ENCODE measurements around the gene TMEM145. TPM values are rescaled to one million over a fixed set of nuclear protein-coding genes. Genes with fewer than 3 reads are reported as not detected.

The TMEM145 gene
- total RNA-seq, 4 donors from 2014 or later: not detected

DNA sequence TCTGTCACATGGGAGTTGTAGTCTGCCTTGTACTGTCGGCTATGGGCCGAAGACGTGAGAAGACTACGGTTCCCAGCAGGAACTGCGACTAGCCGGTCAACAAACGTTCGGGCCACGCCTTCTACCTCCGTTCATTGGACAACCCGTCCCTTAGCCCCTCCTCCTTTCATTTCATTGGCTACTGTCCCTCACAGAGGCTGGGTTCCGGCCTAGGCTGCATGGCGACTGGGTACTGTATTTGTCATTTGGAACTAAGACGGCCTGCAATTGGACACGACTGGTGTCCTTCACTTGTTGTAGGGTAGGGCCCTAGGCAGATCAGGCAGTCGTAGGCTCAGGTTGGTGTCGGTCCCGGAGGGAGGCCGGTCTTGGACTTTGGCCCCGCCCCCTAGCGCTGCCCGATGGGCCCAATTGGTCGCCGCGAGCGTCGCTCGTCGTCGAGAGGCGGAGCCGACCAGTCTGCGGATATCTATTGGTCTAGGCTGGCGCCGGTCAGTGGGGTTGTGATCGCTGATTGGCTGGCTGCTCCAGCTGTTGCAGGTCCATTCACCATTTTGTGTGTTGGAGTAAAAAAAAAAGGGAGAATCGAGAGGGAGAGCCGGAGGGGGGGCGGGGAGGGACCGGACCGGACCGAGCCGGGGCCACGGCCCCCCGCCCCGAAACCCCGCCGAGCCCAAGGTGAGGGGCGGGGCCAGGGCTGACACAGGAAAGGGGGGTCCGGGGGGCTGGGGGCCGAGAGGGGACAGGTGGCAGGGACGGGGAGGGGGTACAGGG, 44.2 kb upstream of the TMEM145 start, which contains the start of gene CIC:
Gene CIC, plus strand, starts transcription at position 549 of the 774 bp plus-strand sequence. CDS start 2,532 bp downstream, outside the sequence.
- Histone ChIP-seq H3K36me3 (peaks cover 19 to 24% (median 24%) of the 10 kb centered on the region in 4 donors), H3K4me1 (peaks cover 25 to 48% (median 41%) of the 10 kb centered on the region in 4 donors), H3K4me3 (peak within 1 kb of the TSS; percentile 70 to 77 (median 73)), H3K9me3 (no peaks in the 10 kb centered on the region), H3K27ac (replicated peaks in 1 of 4) (peak within 1 kb of the TSS; percentile 93 to 99 (median 96)), H3K27me3 (no peaks in the 10 kb centered on the region)
- 1% methylated on average over 50 of the region's 52 CpGs for WGBS
- intact Hi-C loops (cut with DNase I): no loop called here
- TF ChIP-seq POLR2AphosphoS5 (IDR thresholded peaks at IDR 0.05): peak in 1 of 2 donors; percentile 74
- no peak for TF ChIP-seq POLR2A (IDR thresholded peaks at IDR 0.05; ENCODE audit: low read depth)
- TF ChIP-seq, protein P1, sequence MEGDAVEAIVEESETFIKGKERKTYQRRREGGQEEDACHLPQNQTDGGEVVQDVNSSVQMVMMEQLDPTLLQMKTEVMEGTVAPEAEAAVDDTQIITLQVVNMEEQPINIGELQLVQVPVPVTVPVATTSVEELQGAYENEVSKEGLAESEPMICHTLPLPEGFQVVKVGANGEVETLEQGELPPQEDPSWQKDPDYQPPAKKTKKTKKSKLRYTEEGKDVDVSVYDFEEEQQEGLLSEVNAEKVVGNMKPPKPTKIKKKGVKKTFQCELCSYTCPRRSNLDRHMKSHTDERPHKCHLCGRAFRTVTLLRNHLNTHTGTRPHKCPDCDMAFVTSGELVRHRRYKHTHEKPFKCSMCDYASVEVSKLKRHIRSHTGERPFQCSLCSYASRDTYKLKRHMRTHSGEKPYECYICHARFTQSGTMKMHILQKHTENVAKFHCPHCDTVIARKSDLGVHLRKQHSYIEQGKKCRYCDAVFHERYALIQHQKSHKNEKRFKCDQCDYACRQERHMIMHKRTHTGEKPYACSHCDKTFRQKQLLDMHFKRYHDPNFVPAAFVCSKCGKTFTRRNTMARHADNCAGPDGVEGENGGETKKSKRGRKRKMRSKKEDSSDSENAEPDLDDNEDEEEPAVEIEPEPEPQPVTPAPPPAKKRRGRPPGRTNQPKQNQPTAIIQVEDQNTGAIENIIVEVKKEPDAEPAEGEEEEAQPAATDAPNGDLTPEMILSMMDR (IDR thresholded peaks at IDR 0.05): peak in 1 of 3 experiments; percentile 31
- no peak for TF ChIP-seq EP300 (IDR thresholded peaks at IDR 0.05)
- DNase-seq (ENCODE audit: extremely low spot score): peak; percentile 100

DNA sequence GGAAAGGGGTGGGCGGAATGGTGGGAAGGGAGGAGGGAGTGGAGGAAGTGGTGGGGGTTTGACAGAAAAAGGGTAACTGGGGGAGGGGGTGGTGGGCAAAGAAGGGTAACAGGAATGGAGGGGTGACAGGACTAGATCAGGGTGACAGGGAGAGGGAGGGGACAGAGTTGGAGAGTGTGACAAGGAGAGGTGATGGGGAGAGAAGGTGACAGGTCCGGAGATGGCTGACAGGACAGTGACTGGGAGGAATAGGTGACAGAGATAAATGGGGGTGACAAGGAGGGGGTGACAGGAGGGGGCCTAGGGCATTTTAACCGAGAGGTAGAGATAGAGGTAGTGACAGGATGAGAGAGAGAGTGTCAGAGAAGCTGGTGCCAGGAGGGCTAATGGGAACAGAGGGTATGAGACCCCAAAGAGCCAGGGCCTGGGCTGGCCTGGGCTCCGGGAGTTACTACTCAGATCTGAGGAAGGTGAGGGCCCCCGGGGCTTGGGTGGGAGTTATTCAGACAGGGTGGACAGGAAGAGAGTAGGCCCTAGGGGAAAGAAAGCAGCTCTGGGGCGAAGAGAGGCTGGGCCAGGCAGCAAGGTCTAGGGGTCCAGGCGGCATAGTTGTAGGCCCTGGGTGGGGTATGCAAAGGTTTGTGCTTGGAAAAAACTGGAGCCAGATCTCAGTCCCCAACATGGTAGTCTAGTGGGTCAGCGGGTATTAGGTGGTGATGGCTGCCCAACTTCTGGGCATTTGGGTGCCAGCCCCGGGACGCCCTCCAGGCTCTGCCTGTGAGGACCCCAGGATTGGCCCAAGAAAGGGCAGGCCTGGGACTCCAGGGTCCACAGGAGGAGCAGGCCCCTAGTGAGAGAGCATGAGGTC, 43.4 kb upstream of the TMEM145 start:
- no peak for TF ChIP-seq POLR2AphosphoS5 (IDR thresholded peaks at IDR 0.05)
- TF ChIP-seq POLR2A (IDR thresholded peaks at IDR 0.05; ENCODE audit: low read depth): no peak
- TF ChIP-seq, protein P1 (IDR thresholded peaks at IDR 0.05): no peak
- TF ChIP-seq EP300 (IDR thresholded peaks at IDR 0.05): no peak
- Histone ChIP-seq H3K27ac (replicated peaks in 1 of 4) (peak overlapping the region; percentile 93 to 96 (median 94)), H3K4me3 (peak overlapping the region; percentile 67 to 77 (median 72)), H3K9me3 (no peaks in the 10 kb centered on the region), H3K36me3 (peaks cover 21 to 33% (median 32%) of the 10 kb centered on the region in 4 donors), H3K27me3 (no peaks in the 10 kb centered on the region), H3K4me1 (peaks cover 25 to 56% (median 49%) of the 10 kb centered on the region in 4 donors)
- DNase-seq (ENCODE audit: extremely low spot score): no peak
- WGBS: 35% methylated on average over 10 of the region's 10 CpGs
- intact Hi-C loops (cut with DNase I): no loop called here

DNA sequence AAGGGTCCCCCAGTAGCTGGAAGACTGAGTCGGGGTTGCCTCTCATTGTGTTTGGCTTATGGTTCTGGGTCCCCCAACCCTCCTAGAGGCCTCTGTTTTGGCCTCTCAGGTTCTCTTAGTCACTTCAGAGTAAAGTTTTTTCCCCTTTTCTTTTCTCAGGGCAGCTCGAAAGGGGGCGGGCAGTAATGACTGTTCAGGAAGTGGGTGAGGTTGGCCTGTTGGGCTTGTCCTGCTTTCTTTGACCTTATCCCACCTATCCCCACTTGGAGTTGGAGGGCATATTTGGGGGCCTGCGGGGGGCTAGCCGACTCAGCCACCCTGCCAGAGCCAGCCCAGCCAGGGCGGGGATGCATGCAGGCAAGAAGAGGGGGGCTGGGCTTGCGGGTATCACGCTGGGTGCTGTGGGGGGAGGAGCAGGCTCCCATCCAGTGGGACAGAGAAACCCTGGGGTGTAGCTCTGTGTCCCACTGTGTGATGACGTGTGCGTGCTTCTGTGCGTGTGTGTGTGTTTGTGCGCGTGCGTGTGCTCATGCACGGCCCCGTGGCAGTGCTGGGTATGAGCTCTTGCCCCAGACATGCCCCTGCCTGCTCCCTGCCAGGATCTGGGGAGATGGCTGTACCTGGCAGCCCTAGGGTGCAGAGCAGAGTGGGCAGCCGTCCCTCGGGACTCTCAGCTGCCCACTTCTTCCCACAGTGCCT, 42.6 kb upstream of the TMEM145 start:
- DNase-seq (ENCODE audit: extremely low spot score): no peak
- H3K4me1 ChIP-seq: peaks cover 29 to 64% (median 57%) of the 10 kb centered on the region in 4 donors
- 22% methylated on average over 13 of the region's 18 CpGs for WGBS

DNA sequence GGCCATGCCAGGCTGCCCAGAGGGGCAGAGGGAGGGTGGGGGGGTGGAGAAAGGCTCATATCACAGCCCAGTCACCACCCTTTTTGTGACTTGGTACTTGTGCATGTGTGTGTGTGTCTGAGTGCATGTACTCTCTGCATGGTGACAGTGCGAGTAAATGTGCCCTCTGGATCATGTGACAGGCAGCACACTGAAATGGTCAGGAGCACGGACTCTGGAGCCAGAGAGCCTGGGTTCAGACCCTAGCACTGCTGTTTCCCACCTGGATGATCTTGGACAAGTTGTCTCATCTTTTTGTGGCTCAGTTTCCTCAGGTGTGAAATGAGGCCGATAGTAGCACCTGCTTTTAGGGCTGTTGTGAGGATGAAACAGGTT, 42.1 kb upstream of the TMEM145 start:
- peak overlapping the region; percentile 67 to 77 (median 72) for H3K4me3 ChIP-seq
- TF ChIP-seq EP300 (IDR thresholded peaks at IDR 0.05): no peak
- no peak for TF ChIP-seq POLR2AphosphoS5 (IDR thresholded peaks at IDR 0.05)
- TF ChIP-seq POLR2A (IDR thresholded peaks at IDR 0.05; ENCODE audit: low read depth): no peak
- TF ChIP-seq, protein P1 (IDR thresholded peaks at IDR 0.05): no peak
- no peaks in the 10 kb centered on the region for H3K27me3 ChIP-seq
- H3K36me3 ChIP-seq: peaks cover 21 to 45% (median 38%) of the 10 kb centered on the region in 4 donors
- intact Hi-C loops (cut with DNase I): no loop called here
- H3K27ac ChIP-seq (replicated peaks in 1 of 4): peak overlapping the region; percentile 93 to 96 (median 94)
- H3K9me3 ChIP-seq: no peaks in the 10 kb centered on the region
- peaks cover 34 to 68% (median 62%) of the 10 kb centered on the region in 4 donors for H3K4me1 ChIP-seq
- 30% methylated on average over 3 of the region's 3 CpGs for WGBS
- DNase-seq (ENCODE audit: extremely low spot score): no peak

More for the DNA sequence above, 42.6 kb upstream of the TMEM145 start:
- Histone ChIP-seq H3K4me3 (peak overlapping the region; percentile 67 to 77 (median 72)), H3K27ac (replicated peaks in 1 of 4) (peak overlapping the region; percentile 93 to 96 (median 94)), H3K9me3 (no peaks in the 10 kb centered on the region), H3K27me3 (no peaks in the 10 kb centered on the region), H3K36me3 (peaks cover 21 to 40% (median 38%) of the 10 kb centered on the region in 4 donors)
- TF ChIP-seq, protein P1 (IDR thresholded peaks at IDR 0.05): no peak
- TF ChIP-seq POLR2AphosphoS5 (IDR thresholded peaks at IDR 0.05): peak; percentile 80 to 82
- intact Hi-C loops (cut with DNase I): no loop called here

Data from esophagus muscularis mucosa (tissue), 4 donors.